WTC11 (cell line): ENCODE data around the gene AKAP6.

Experiments
- IRF1 ChIP-seq: sonication (generic); formaldehyde crosslinking; IDR thresholded peaks from 2 replicates; pipeline ENCODE4 v1.8.0; 2023; ENCODE audit warnings: missing genetic modification reagents
- JUN ChIP-seq: sonication (generic); formaldehyde crosslinking; IDR thresholded peaks from 2 replicates; pipeline ENCODE4 v1.8.0; 2023; ENCODE audit warnings: mild to moderate bottlenecking, missing genetic modification reagents
- SP1 ChIP-seq: sonication (generic); formaldehyde crosslinking; conservative IDR thresholded peaks from 2 replicates; pipeline ENCODE4 v1.8.1; 2022; ENCODE audit warnings: missing genetic modification reagents
- TF ChIP-seq, protein P1 (sequence below): sonication (generic); formaldehyde crosslinking; IDR thresholded peaks from 2 replicates; pipeline ENCODE4 v1.8.1; 2022; ENCODE audit warnings: low read depth, missing genetic modification reagents, borderline replicate concordance
- TF ChIP-seq, protein P2 (sequence below): fragments of 200-600 bp; IDR thresholded peaks from 2 replicates; pipeline ENCODE4 v1.8.0; 2022; ENCODE audit warnings: antibody characterized with exemption
- TF ChIP-seq, protein P3 (sequence below): sonication (generic); formaldehyde crosslinking; IDR thresholded peaks from 2 replicates; pipeline ENCODE4 v1.8.1; 2023; ENCODE audit warnings: mild to moderate bottlenecking, missing genetic modification reagents, moderate library complexity
- TF ChIP-seq, protein P4 (sequence below): sonication (generic); formaldehyde crosslinking; IDR thresholded peaks from 2 replicates; pipeline ENCODE4 v1.8.0; 2022; ENCODE audit warnings: mild to moderate bottlenecking, missing genetic modification reagents

DNA sequence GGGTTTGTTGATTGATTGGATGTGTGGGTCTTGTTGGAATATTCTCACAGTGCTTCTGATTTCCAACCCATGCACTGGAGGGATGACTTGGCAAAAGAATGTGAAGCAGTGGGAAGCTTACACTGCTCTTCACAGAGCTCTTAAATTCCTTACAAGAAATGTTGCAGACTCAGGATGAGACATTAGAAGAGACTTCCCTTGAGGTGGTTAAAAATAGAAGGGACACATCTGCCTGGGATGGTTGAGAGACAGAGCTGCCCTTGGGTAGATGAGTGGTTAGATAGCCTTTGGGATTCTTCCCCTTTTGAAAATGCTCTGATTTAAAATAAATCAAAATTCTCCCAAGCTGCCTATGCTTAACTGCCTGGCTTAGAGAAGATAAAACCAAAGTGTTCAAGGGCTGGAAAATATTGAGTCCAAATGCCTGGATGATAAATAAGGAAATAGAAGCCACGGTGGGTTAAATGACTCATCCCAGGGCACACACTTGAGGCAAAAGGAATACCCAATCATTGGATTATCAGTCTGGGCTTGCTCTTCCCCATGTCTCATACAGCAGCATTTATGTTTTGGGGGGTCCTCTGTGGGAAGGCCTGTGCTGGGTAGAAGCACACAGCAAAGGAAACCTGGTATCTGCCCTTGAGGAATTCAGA, 264.3 kb downstream of the AKAP6 start:
- TF ChIP-seq, protein P1, sequence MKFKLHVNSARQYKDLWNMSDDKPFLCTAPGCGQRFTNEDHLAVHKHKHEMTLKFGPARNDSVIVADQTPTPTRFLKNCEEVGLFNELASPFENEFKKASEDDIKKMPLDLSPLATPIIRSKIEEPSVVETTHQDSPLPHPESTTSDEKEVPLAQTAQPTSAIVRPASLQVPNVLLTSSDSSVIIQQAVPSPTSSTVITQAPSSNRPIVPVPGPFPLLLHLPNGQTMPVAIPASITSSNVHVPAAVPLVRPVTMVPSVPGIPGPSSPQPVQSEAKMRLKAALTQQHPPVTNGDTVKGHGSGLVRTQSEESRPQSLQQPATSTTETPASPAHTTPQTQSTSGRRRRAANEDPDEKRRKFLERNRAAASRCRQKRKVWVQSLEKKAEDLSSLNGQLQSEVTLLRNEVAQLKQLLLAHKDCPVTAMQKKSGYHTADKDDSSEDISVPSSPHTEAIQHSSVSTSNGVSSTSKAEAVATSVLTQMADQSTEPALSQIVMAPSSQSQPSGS (CRISPR knock-in tag): no peak
- TF ChIP-seq, protein P2, sequence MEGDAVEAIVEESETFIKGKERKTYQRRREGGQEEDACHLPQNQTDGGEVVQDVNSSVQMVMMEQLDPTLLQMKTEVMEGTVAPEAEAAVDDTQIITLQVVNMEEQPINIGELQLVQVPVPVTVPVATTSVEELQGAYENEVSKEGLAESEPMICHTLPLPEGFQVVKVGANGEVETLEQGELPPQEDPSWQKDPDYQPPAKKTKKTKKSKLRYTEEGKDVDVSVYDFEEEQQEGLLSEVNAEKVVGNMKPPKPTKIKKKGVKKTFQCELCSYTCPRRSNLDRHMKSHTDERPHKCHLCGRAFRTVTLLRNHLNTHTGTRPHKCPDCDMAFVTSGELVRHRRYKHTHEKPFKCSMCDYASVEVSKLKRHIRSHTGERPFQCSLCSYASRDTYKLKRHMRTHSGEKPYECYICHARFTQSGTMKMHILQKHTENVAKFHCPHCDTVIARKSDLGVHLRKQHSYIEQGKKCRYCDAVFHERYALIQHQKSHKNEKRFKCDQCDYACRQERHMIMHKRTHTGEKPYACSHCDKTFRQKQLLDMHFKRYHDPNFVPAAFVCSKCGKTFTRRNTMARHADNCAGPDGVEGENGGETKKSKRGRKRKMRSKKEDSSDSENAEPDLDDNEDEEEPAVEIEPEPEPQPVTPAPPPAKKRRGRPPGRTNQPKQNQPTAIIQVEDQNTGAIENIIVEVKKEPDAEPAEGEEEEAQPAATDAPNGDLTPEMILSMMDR: no peak
- TF ChIP-seq JUN (CRISPR knock-in tag) (no peak), SP1 (no peak), IRF1 (no peak)
- TF ChIP-seq, protein P3, sequence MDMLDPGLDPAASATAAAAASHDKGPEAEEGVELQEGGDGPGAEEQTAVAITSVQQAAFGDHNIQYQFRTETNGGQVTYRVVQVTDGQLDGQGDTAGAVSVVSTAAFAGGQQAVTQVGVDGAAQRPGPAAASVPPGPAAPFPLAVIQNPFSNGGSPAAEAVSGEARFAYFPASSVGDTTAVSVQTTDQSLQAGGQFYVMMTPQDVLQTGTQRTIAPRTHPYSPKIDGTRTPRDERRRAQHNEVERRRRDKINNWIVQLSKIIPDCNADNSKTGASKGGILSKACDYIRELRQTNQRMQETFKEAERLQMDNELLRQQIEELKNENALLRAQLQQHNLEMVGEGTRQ (CRISPR knock-in tag): no peak
- TF ChIP-seq, protein P4, sequence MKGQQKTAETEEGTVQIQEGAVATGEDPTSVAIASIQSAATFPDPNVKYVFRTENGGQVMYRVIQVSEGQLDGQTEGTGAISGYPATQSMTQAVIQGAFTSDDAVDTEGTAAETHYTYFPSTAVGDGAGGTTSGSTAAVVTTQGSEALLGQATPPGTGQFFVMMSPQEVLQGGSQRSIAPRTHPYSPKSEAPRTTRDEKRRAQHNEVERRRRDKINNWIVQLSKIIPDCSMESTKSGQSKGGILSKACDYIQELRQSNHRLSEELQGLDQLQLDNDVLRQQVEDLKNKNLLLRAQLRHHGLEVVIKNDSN (CRISPR knock-in tag): no peak
